OCI-LY3 (cell line): ENCODE data around the gene PPP2R2B.

ENCODE experiments used
- H2AFZ ChIP-seq: fragments of 200-600, 300-600 bp; shearing (Covaris generic); 2 replicates; pipeline ENCODE4 v1.6.0; 2014; ENCODE audit warnings: antibody characterized with exemption, low read depth, low read length
- H3K27ac ChIP-seq: fragments of 200-600, 300-600 bp; sonication (generic); 2 replicates; pipeline ENCODE4 v1.5.1; 2014; ENCODE audit warnings: mild to moderate bottlenecking, low read length, moderate library complexity, mixed read lengths
- H3K27me3 ChIP-seq: fragments of 200-600, 300-600 bp; sonication (generic); 2 replicates; pipeline ENCODE4 v1.6.1; 2014; ENCODE audit warnings: low read depth, low read length, mixed read lengths
- H3K36me3 ChIP-seq: fragments of 200-600, 300-600 bp; sonication (generic); replicated peaks from 2 replicates; pipeline ENCODE3; 2014; ENCODE audit warnings: low read depth, low read length, mixed read lengths
- H3K4me1 ChIP-seq: fragments of 300-600, 200-600 bp; sonication (generic); 2 replicates; pipeline ENCODE4 v1.6.1; 2014; ENCODE audit warnings: low read length, mixed read lengths
- H3K4me2 ChIP-seq: fragments of 200-600, 300-600 bp; sonication (generic); 2 replicates; pipeline ENCODE4 v1.6.1; 2014; ENCODE audit warnings: low read length, mixed read lengths
- H3K4me3 ChIP-seq: fragments of 300-600, 200-600 bp; sonication (generic); 2 replicates; pipeline ENCODE4 v1.5.1; 2014; ENCODE audit warnings: antibody characterized with exemption, mild to moderate bottlenecking, low read length, moderate library complexity
- H3K79me2 ChIP-seq: fragments of 300-600, 200-600 bp; shearing (Covaris generic); 2 replicates; pipeline ENCODE4 v1.6.1; 2014; ENCODE audit warnings: mild to moderate bottlenecking, low read length, mixed read lengths
- H3K9ac ChIP-seq: fragments of 300-600, 200-600 bp; shearing (Covaris generic); 2 replicates; pipeline ENCODE4 v1.6.0; 2014; ENCODE audit warnings: mild to moderate bottlenecking, low read length, moderate library complexity
- H3K9me3 ChIP-seq: fragments of 200-600, 300-600 bp; shearing (Covaris generic); 2 replicates; pipeline ENCODE4 v1.6.1; 2014; ENCODE audit warnings: low read length, mixed read lengths; ENCODE audit not compliant: insufficient read depth
- H4K20me1 ChIP-seq: fragments of 200-600, 300-600 bp; sonication (generic); 2 replicates; pipeline ENCODE4 v1.6.1; 2016; ENCODE audit warnings: low read length, mixed read lengths; ENCODE audit not compliant: insufficient read depth
- CTCF ChIP-seq: fragments of 200-600, 300-600 bp; sonication (generic); IDR thresholded peaks from 2 replicates; pipeline ENCODE4 v1.5.1; 2014; ENCODE audit warnings: antibody characterized with exemption, low read length, low read depth
- EZH2phosphoT487 ChIP-seq: fragments of 200-600 bp; shearing (Covaris generic); IDR thresholded peaks from 2 replicates; pipeline ENCODE4 v1.6.1; 2018; ENCODE audit warnings: antibody characterized with exemption, mixed run types, low read depth

PPP2R2B gene

GRCh38 chr5:146770546-146770945 lies 108.0 kb downstream of the PPP2R2B start:
- no peaks in the 10 kb centered on the region for H3K4me1 ChIP-seq
- TF ChIP-seq EZH2phosphoT487: no peak
- TF ChIP-seq CTCF: no peak

GRCh38 chr5:146767534-146767933 lies 111.0 kb downstream of the PPP2R2B start:
- Histone ChIP-seq H4K20me1 (no peaks in the 10 kb centered on the region), H3K4me3 (no peak overlapping the region), H3K27me3 (no peaks in the 10 kb centered on the region), H3K4me1 (no peaks in the 10 kb centered on the region), H3K9ac (no peak overlapping the region), H3K27ac (no peak overlapping the region), H3K36me3 (no peaks in the 10 kb centered on the region), H2AFZ (no peak overlapping the region), H3K9me3 (no peaks in the 10 kb centered on the region), H3K4me2 (no peak overlapping the region), H3K79me2 (no peaks in the 10 kb centered on the region)
- TF ChIP-seq CTCF (no peak), EZH2phosphoT487 (no peak)

More at GRCh38 chr5:146770546-146770945, 108.0 kb downstream of the PPP2R2B start:
- Histone ChIP-seq H3K79me2 (no peaks in the 10 kb centered on the region), H3K9ac (no peak overlapping the region), H3K4me2 (no peak overlapping the region), H3K9me3 (no peaks in the 10 kb centered on the region), H4K20me1 (no peaks in the 10 kb centered on the region), H3K36me3 (no peaks in the 10 kb centered on the region), H3K4me3 (no peak overlapping the region), H3K27ac (no peak overlapping the region), H2AFZ (no peak overlapping the region), H3K27me3 (no peaks in the 10 kb centered on the region)

DNA sequence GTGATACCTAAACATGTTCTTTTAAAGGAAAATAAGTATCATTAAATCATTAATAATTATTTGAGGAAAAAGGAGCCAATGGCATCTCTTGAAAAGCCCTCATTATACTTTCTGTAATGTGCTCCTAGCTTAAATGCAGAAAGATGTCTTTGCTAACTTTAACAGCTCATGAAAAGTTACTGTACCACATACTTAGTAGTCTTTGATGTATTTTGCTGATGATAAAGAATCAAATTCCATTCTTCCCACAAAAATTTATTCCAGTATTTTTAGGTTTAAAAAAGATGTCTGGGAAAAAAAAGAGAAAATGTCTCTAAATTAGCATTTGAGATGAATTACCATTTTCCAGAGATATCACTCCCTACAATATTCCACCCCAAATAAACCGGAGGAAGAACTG lies 112.5 kb downstream of the PPP2R2B start:
- Histone ChIP-seq H2AFZ (no peak overlapping the region), H3K79me2 (no peaks in the 10 kb centered on the region), H3K4me3 (no peak overlapping the region), H3K36me3 (no peaks in the 10 kb centered on the region), H3K9me3 (no peaks in the 10 kb centered on the region), H3K4me1 (no peaks in the 10 kb centered on the region), H4K20me1 (no peaks in the 10 kb centered on the region), H3K4me2 (no peak overlapping the region), H3K27ac (no peak overlapping the region), H3K9ac (no peak overlapping the region), H3K27me3 (no peaks in the 10 kb centered on the region)
- TF ChIP-seq CTCF (no peak), EZH2phosphoT487 (no peak)

DNA sequence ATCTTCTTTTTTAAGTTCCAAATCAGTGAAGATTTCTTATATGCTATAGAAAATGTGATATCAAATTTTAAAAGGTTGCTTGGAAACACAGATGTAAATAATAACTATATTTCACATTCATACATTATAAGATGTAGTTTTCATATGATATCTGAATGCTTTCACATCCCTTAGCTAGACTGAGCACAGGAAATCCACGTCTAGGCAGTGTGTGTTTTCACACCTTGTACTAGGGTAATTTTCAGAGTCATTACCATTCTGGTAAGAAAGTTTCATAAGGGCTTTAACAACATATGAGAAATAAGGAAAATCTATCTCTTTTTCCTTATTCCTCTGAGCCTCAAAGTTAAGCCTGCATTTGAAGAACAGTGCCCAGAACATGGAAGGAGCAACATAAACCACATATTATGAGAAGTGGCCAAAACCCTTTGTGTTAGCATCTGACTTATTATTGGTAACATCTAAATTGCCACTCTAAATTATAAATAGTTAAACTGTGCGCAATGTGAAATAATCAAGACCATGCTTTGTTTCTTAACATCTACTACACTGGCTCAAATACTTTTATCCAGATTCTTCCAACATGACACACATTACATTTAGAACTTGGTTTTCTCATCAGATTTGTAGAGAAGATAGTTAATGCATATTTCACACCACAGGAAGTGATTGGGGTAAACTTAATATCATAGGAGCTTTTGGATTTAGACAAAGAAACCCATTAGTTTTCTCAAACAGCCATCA lies 113.3 kb downstream of the PPP2R2B start:
- Histone ChIP-seq H3K27me3 (no peaks in the 10 kb centered on the region), H3K4me1 (no peaks in the 10 kb centered on the region)

More for the DNA sequence above, 113.3 kb downstream of the PPP2R2B start:
- H3K4me2 ChIP-seq: no peak overlapping the region
- H3K36me3 ChIP-seq: no peaks in the 10 kb centered on the region
- no peak overlapping the region for H3K27ac ChIP-seq
- H3K79me2 ChIP-seq: no peaks in the 10 kb centered on the region
- H3K9me3 ChIP-seq: no peaks in the 10 kb centered on the region
- TF ChIP-seq CTCF (no peak), EZH2phosphoT487 (no peak)
- no peak overlapping the region for H2AFZ ChIP-seq
- H3K4me3 ChIP-seq: no peak overlapping the region
- no peak overlapping the region for H3K9ac ChIP-seq
- H4K20me1 ChIP-seq: no peaks in the 10 kb centered on the region
